DOHH2 (cell line): ENCODE data around the gene VWA7.

ENCODE experiments used
- H3F3A ChIP-seq: fragments of 200-600 bp; sonication (generic), shearing (Covaris generic); 2 replicates; pipeline ENCODE4 v1.6.0; 2016; ENCODE audit warnings: antibody characterized with exemption, mild to moderate bottlenecking; ENCODE audit not compliant: control insufficient read depth, insufficient read depth
- H3K27ac ChIP-seq: fragments of 200-600 bp; sonication (generic); 2 replicates; pipeline ENCODE4 v1.5.1; 2014; ENCODE audit warnings: low read depth, mild to moderate bottlenecking, low read length, moderate library complexity
- H3K27me3 ChIP-seq: fragments of 200-600 bp; sonication (generic); 2 replicates; pipeline ENCODE4 v1.6.1; 2014; ENCODE audit warnings: mild to moderate bottlenecking, low read length, mixed read lengths; ENCODE audit not compliant: control insufficient read depth
- H3K36me3 ChIP-seq: fragments of 200-600 bp; sonication (generic); 2 replicates; pipeline ENCODE4 v1.6.1; 2014; ENCODE audit warnings: mild to moderate bottlenecking, low read length, moderate library complexity, mixed read lengths; ENCODE audit not compliant: control insufficient read depth
- H3K4me1 ChIP-seq: fragments of 200-600 bp; sonication (generic); 2 replicates; pipeline ENCODE4 v1.6.1; 2014; ENCODE audit warnings: mild to moderate bottlenecking, low read length, mixed read lengths; ENCODE audit not compliant: control insufficient read depth
- H3K4me2 ChIP-seq: fragments of 200-600 bp; sonication (generic); 2 replicates; pipeline ENCODE4 v1.6.0; 2014; ENCODE audit warnings: mild to moderate bottlenecking, low read length, moderate library complexity
- H3K4me3 ChIP-seq: fragments of 200-600 bp; sonication (generic); 2 replicates; pipeline ENCODE4 v1.5.1; 2014; ENCODE audit warnings: mild to moderate bottlenecking, low read length, mixed read lengths
- H3K79me2 ChIP-seq: fragments of 200-600 bp; sonication (generic); 2 replicates; pipeline ENCODE4 v1.6.1; 2014; ENCODE audit warnings: mild to moderate bottlenecking, low read length, mixed read lengths; ENCODE audit not compliant: control insufficient read depth
- H3K9me2 ChIP-seq: fragments of 200-600 bp; sonication (generic); replicated peaks from 2 replicates; pipeline ENCODE4 v1.6.1; 2014; ENCODE audit warnings: mild to moderate bottlenecking, low read length, mixed read lengths; ENCODE audit not compliant: control insufficient read depth
- H3K9me3 ChIP-seq: fragments of 200-600 bp; sonication (generic); 2 replicates; pipeline ENCODE4 v1.6.1; 2014; ENCODE audit warnings: antibody characterized with exemption, low read length, mixed read lengths; ENCODE audit not compliant: control insufficient read depth, insufficient read depth
- H4K20me1 ChIP-seq: fragments of 200-600 bp; sonication (generic); 2 replicates; pipeline ENCODE4 v1.6.0; 2014; ENCODE audit warnings: low read depth, mild to moderate bottlenecking, antibody characterized with exemption, low read length, moderate library complexity; ENCODE audit not compliant: control insufficient read depth, insufficient read depth
- EZH2phosphoT487 ChIP-seq: fragments of 200-600 bp; sonication (generic); IDR thresholded peaks from 2 replicates; pipeline ENCODE4 v1.6.1; 2017; ENCODE audit warnings: borderline replicate concordance, mild to moderate bottlenecking, antibody characterized with exemption, low read length, moderate library complexity, mixed read lengths
- TF ChIP-seq, protein P1 (sequence below): fragments of 200-600 bp; sonication (generic); IDR thresholded peaks from one replicate; pipeline ENCODE4 v1.5.1; 2014; ENCODE audit warnings: antibody characterized with exemption, mild to moderate bottlenecking, low read depth, low read length; ENCODE audit not compliant: poor library complexity, severe bottlenecking

Gene VWA7

DNA sequence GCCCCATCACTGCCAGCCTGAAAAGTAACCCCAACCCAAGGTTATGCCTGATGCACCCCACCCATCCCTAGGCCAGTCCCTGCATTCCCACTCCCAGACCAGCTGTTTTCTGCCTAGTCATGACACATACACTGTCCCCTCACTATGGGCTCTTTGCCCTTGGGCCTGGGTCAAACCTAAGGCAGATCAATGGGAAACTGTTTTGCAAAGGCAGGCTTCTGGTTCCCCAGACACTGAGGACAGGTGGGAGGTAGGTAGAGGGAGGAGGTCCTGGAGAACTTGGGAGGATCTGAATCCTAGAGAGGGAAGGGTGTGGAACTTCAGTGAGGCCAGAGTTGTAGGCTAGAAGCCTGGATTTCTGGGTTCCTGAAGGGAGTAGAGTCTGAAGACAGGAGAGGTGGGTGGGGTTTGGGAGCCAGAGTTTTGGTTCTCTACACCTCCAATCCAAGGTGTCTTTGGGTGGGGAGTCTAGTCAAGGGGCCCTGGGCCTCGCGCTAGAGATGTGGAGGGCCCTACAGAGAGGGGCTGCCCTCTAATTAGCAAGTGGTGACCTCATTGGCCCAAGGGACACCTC lies 42.8 kb downstream of the VWA7 start:
- H4K20me1 ChIP-seq, result peaks cover 10% of the 10 kb centered on the region; the same call in 1 of the 2 replicates
- H3K4me1 ChIP-seq, result peaks cover 57% of the 10 kb centered on the region
- H3K36me3 ChIP-seq, result peaks cover 57% of the 10 kb centered on the region
- H3K27me3 ChIP-seq, result no peaks in the 10 kb centered on the region
- H3K9me3 ChIP-seq, result no peaks in the 10 kb centered on the region
- H3K9me2 ChIP-seq, result no peaks in the 10 kb centered on the region
- H3F3A ChIP-seq, result peaks cover 52% of the 10 kb centered on the region
- peaks cover 40% of the 10 kb centered on the region for H3K79me2 ChIP-seq
- H3K4me3 ChIP-seq, result peak overlapping the region; percentile 84
- TF ChIP-seq, protein P1, sequence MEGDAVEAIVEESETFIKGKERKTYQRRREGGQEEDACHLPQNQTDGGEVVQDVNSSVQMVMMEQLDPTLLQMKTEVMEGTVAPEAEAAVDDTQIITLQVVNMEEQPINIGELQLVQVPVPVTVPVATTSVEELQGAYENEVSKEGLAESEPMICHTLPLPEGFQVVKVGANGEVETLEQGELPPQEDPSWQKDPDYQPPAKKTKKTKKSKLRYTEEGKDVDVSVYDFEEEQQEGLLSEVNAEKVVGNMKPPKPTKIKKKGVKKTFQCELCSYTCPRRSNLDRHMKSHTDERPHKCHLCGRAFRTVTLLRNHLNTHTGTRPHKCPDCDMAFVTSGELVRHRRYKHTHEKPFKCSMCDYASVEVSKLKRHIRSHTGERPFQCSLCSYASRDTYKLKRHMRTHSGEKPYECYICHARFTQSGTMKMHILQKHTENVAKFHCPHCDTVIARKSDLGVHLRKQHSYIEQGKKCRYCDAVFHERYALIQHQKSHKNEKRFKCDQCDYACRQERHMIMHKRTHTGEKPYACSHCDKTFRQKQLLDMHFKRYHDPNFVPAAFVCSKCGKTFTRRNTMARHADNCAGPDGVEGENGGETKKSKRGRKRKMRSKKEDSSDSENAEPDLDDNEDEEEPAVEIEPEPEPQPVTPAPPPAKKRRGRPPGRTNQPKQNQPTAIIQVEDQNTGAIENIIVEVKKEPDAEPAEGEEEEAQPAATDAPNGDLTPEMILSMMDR, result no peak
- TF ChIP-seq EZH2phosphoT487, result no peak
- peak overlapping the region; percentile 96 for H3K27ac ChIP-seq
- H3K4me2 ChIP-seq, result peak overlapping the region; percentile 93

DNA sequence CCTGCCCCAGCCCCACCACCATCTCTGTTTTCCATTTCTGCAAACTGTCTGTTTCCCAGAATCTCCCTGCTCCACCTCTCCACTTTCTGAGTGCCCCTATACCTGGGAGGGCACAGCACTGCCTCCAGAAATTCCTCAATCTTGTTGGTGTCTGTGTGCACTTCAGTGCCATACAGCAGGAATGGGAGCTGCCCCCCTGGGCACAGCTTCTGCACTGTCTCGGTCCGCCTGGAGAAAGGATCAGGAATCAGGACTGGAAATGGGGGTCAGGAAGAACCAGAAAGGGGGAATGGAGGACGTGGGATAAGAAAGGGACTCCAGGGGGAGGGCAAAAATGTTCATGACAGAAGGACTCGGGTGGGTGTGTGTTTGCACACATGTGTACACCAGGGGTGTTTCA lies 43.4 kb downstream of the VWA7 start:
- Histone ChIP-seq H3F3A (peaks cover 46% of the 10 kb centered on the region), H3K36me3 (peaks cover 59% of the 10 kb centered on the region), H3K27ac (peak overlapping the region; percentile 96; the same call in 1 of the 2 replicates), H4K20me1 (peaks cover 13% of the 10 kb centered on the region; the same call in 1 of the 2 replicates), H3K9me2 (no peaks in the 10 kb centered on the region), H3K79me2 (peaks cover 40% of the 10 kb centered on the region), H3K4me2 (peak overlapping the region; percentile 93), H3K4me1 (peaks cover 58% of the 10 kb centered on the region), H3K4me3 (no peak overlapping the region), H3K9me3 (no peaks in the 10 kb centered on the region), H3K27me3 (no peaks in the 10 kb centered on the region)
- TF ChIP-seq, protein P1, result no peak
- TF ChIP-seq EZH2phosphoT487, result no peak

- Histone ChIP-seq H3K27ac (no peak overlapping the region), H3K4me2 (no peak overlapping the region), H3K36me3 (peaks cover 72% of the 10 kb centered on the region), H3K4me1 (peaks cover 58% of the 10 kb centered on the region), H3K79me2 (peaks cover 40% of the 10 kb centered on the region), H3K27me3 (no peaks in the 10 kb centered on the region), H3F3A (peaks cover 39% of the 10 kb centered on the region), H4K20me1 (peaks cover 13% of the 10 kb centered on the region; the same call in 1 of the 2 replicates), H3K9me2 (no peaks in the 10 kb centered on the region), H3K9me3 (no peaks in the 10 kb centered on the region), H3K4me3 (no peak overlapping the region)
- TF ChIP-seq, protein P1, result no peak
- no peak for TF ChIP-seq EZH2phosphoT487
Measured at GRCh38 chr6:31732029-31732428, 45.1 kb downstream of the VWA7 start.
